GM23338 (cell line): Measurements from ENCODE around the gene LINGO1. TPM values are rescaled to one million over a fixed set of nuclear protein-coding genes. Genes with fewer than 3 reads are reported as not detected.

Experiments used
- ATAC-seq: fragments of 200-7000 bp; cut with Tn5 transposase; 3 replicates; pipeline ENCODE4 v1.9.1; 2020
- DNase-seq: peaks from one replicate; pipeline ENCODE4 v3.0.0-alpha.2; 2015; ENCODE audit warnings: low spot score
- H2AFZ ChIP-seq: fragments of 200-600 bp; sonication (generic); 2 replicates; pipeline ENCODE4 v1.8.0; 2016; ENCODE audit warnings: antibody characterized with exemption, mild to moderate bottlenecking, moderate library complexity
- H3F3A ChIP-seq: fragments of 200-600 bp; sonication (generic); replicated peaks from 2 replicates; pipeline ENCODE4 v1.8.0; 2017; ENCODE audit warnings: antibody characterized with exemption, mixed run types, low read depth
- H3K27ac ChIP-seq: fragments of 200-600 bp; sonication (generic); 2 replicates; pipeline ENCODE4 v1.6.1; 2016; ENCODE audit warnings: low read depth
- H3K27me3 ChIP-seq: fragments of 200-600 bp; sonication (generic); 2 replicates; pipeline ENCODE4 v1.8.0; 2016; ENCODE audit warnings: mild to moderate bottlenecking, mixed run types, moderate library complexity; ENCODE audit not compliant: insufficient read depth
- H3K36me3 ChIP-seq: fragments of 200-600 bp; sonication (generic); 2 replicates; pipeline ENCODE4 v1.8.0; 2016; ENCODE audit warnings: mild to moderate bottlenecking; ENCODE audit not compliant: insufficient read depth
- H3K4me1 ChIP-seq: fragments of 200-600 bp; sonication (generic); 2 replicates; pipeline ENCODE4 v1.8.0; 2016; ENCODE audit warnings: mild to moderate bottlenecking, moderate library complexity; ENCODE audit not compliant: insufficient read depth
- H3K4me2 ChIP-seq: fragments of 200-600 bp; sonication (generic); 2 replicates; pipeline ENCODE4 v1.7.1; 2017; ENCODE audit warnings: mixed run types
- H3K4me3 ChIP-seq: fragments of 200-600 bp; sonication (generic); 2 replicates; pipeline ENCODE4 v1.6.1; 2016; ENCODE audit warnings: mixed run types
- H3K79me2 ChIP-seq: fragments of 200-600 bp; sonication (generic); replicated peaks from 2 replicates; pipeline ENCODE4 v1.8.0; 2017; ENCODE audit warnings: mild to moderate bottlenecking; ENCODE audit not compliant: insufficient read depth
- H3K9me2 ChIP-seq: fragments of 200-600 bp; sonication (generic); 2 replicates; pipeline ENCODE4 v1.8.0; 2017; ENCODE audit not compliant: insufficient read depth
- H4K20me1 ChIP-seq: fragments of 200-600 bp; sonication (generic); replicated peaks from 2 replicates; pipeline ENCODE4 v1.8.0; 2017; ENCODE audit warnings: mild to moderate bottlenecking; ENCODE audit not compliant: insufficient read depth
- H3K27ac Mint-ChIP-seq: 2 replicates; pipeline ENCODE4 v1.8.0; 2020; ENCODE audit warnings: inconsistent platforms, mild to moderate bottlenecking, moderate library complexity, mixed read lengths
- H3K27me3 Mint-ChIP-seq: 3 replicates; pipeline ENCODE4 v1.8.0; 2022; ENCODE audit warnings: low read depth, mild to moderate bottlenecking, moderate library complexity, mixed read lengths, inconsistent platforms; ENCODE audit not compliant: insufficient read depth, poor library complexity
- H3K36me3 Mint-ChIP-seq: 3 replicates; pipeline ENCODE4 v1.8.0; 2021; ENCODE audit warnings: low read depth, mild to moderate bottlenecking, inconsistent platforms, moderate library complexity, mixed read lengths
- H3K4me1 Mint-ChIP-seq: 3 replicates; pipeline ENCODE4 v1.8.0; 2020; ENCODE audit warnings: mild to moderate bottlenecking, inconsistent platforms, mixed read lengths
- H3K4me3 Mint-ChIP-seq: 3 replicates; pipeline ENCODE4 v1.8.0; 2021; ENCODE audit warnings: moderate library complexity, mild to moderate bottlenecking, inconsistent platforms, mixed read lengths
- H3K9me3 Mint-ChIP-seq: 3 replicates; pipeline ENCODE4 v1.8.0; 2020; ENCODE audit warnings: moderate library complexity, mild to moderate bottlenecking, inconsistent platforms, mixed read lengths
- CREB1 ChIP-seq: fragments of 250-450 bp; sonication (Bioruptor Pico); IDR thresholded peaks from 2 replicates; pipeline ENCODE4 v1.5.0; 2020; ENCODE audit warnings: low read depth, mild to moderate bottlenecking, moderate library complexity
- CTCF ChIP-seq, 2 experiments: fragments of 200-600 bp in 1 of 2; sonication (generic) in 1 of 2; conservative IDR thresholded peaks; 2 replicates each; pipeline versions ENCODE4 v1.5.1 to v1.6.1; 2016 to 2017; ENCODE audit warnings: antibody characterized with exemption in 2 of 2, low read depth in 2 of 2, mild to moderate bottlenecking in 2 of 2, moderate library complexity in 1 of 2
- ETS1 ChIP-seq: IDR thresholded peaks from 2 replicates; pipeline ENCODE4 v1.6.1; 2016; ENCODE audit warnings: antibody characterized with exemption
- EZH2 ChIP-seq: fragments of 200-600 bp; sonication (generic); IDR thresholded peaks from one replicate; pipeline ENCODE4 v1.8.0; 2017; ENCODE audit warnings: antibody characterized with exemption, mild to moderate bottlenecking, low read depth; ENCODE audit not compliant: unreplicated experiment
- EZH2phosphoT487 ChIP-seq: fragments of 200-600 bp; sonication (generic); IDR thresholded peaks from one replicate; pipeline ENCODE4 v1.8.1; 2018; ENCODE audit warnings: antibody characterized with exemption; ENCODE audit not compliant: unreplicated experiment
- JUNB ChIP-seq: IDR thresholded peaks from one replicate; pipeline ENCODE4 v1.6.1; 2016; ENCODE audit warnings: antibody characterized with exemption; ENCODE audit not compliant: unreplicated experiment
- NANOG ChIP-seq: IDR thresholded peaks from 2 replicates; pipeline ENCODE4 v1.6.1; 2016; ENCODE audit warnings: antibody characterized with exemption, borderline replicate concordance
- POLR2AphosphoS5 ChIP-seq: IDR thresholded peaks from 2 replicates; pipeline ENCODE4 v1.6.1; 2016; ENCODE audit warnings: antibody characterized with exemption, low read depth
- REST ChIP-seq: IDR thresholded peaks from one replicate; pipeline ENCODE4 v1.6.1; 2018; ENCODE audit warnings: antibody characterized with exemption; ENCODE audit not compliant: unreplicated experiment
- STAT1 ChIP-seq: IDR thresholded peaks from one replicate; pipeline ENCODE4 v1.6.1; 2016; ENCODE audit warnings: antibody characterized with exemption; ENCODE audit not compliant: unreplicated experiment
- ZNF114 ChIP-seq: fragments of 250-450 bp; sonication (Bioruptor Pico); IDR thresholded peaks from 2 replicates; pipeline ENCODE4 v1.5.0; 2020; ENCODE audit warnings: mild to moderate bottlenecking, moderate library complexity
- ZNF331 ChIP-seq: fragments of 250-450 bp; sonication (Bioruptor Pico); IDR thresholded peaks from 2 replicates; pipeline ENCODE4 v1.5.0; 2020; ENCODE audit warnings: low read depth, mild to moderate bottlenecking, moderate library complexity
- ZNF462 ChIP-seq: fragments of 250-450 bp; sonication (Bioruptor Pico); IDR thresholded peaks from 2 replicates; pipeline ENCODE4 v1.5.0; 2020; ENCODE audit warnings: mild to moderate bottlenecking, moderate library complexity
- polyA plus RNA-seq: library from polyadenylated mRNA; unstranded; fragments of >200 nt; fragmentation: Nextera tagmentation; extraction: Ambion mirVana; gene quantifications from 2 replicates; pipeline ENCODE4 v1.2.1, GENCODE V29; 2016
- total RNA-seq: library from RNA; depleted of rRNA; stranded (reverse); fragments of >200 nt; shearing (Covaris generic); gene quantifications from 2 replicates; pipeline ENCODE4 v1.2.3, GENCODE V29; 2014

LINGO1 gene
- total and polyA plus RNA-seq, 2 experiments from 2014 or later, result 16.9 to 63.1 TPM

GRCh38 chr15:77580996-77581682, 51.6 kb downstream of the LINGO1 start:
- Histone ChIP-seq H4K20me1 (no peaks in the 10 kb centered on the region), H3K4me2 (no peak overlapping the region), H3K27ac (no peak overlapping the region), H3K4me3 (no peak overlapping the region), H3K27me3 (no peaks in the 10 kb centered on the region), H3K79me2 (no peaks in the 10 kb centered on the region), H2AFZ (no peak overlapping the region), H3K9me2 (no peaks in the 10 kb centered on the region), H3K4me1 (peaks cover 6% of the 10 kb centered on the region; the same call in 1 of the 2 replicates), H3K36me3 (no peaks in the 10 kb centered on the region), H3F3A (no peaks in the 10 kb centered on the region)
- no peak for ATAC-seq
- TF ChIP-seq ZNF331 (CRISPR knock-in tag), result no peak
- TF ChIP-seq ETS1, result no peak
- no peak for TF ChIP-seq EZH2
- no peak for TF ChIP-seq EZH2phosphoT487
- TF ChIP-seq JUNB, result no peak
- TF ChIP-seq REST, result no peak
- TF ChIP-seq STAT1, result no peak
- no peak for TF ChIP-seq NANOG
- no peak for TF ChIP-seq POLR2AphosphoS5
- TF ChIP-seq CTCF (conservative IDR thresholded peaks at IDR 0.05; ENCODE audit: low read depth in 2 of 2), result no peak
- TF ChIP-seq ZNF114 (CRISPR knock-in tag), result no peak
- TF ChIP-seq ZNF462 (CRISPR knock-in tag), result no peak
- no peak for TF ChIP-seq CREB1
- DNase-seq, result no peak
- H3K27ac Mint-ChIP-seq, result no peak overlapping the region
- H3K36me3 Mint-ChIP-seq, result no peaks in the 10 kb centered on the region; the same call in 2 of the 3 replicates
- H3K9me3 Mint-ChIP-seq, result no peaks in the 10 kb centered on the region
- peaks cover 19% of the 10 kb centered on the region for H3K27me3 Mint-ChIP-seq
- no peak overlapping the region for H3K4me3 Mint-ChIP-seq
- peaks cover 10% of the 10 kb centered on the region for H3K4me1 Mint-ChIP-seq
